Renal pelvis (tissue), 4 donors: Measurements from ENCODE around the gene SPCS3. TPM values are rescaled to one million over a fixed set of nuclear protein-coding genes. Genes with fewer than 3 reads are reported as not detected.
"Not testable (repeated sequence)": the region's sequence is repeated elsewhere in the genome, so short reads cannot be mapped to it uniquely, and the experiment has no call there.

Experiments
- DNase-seq: peaks from one replicate; pipeline ENCODE4 v3.0.0-alpha.2; 2013
- polyA plus RNA-seq, 3 donors: library from polyadenylated mRNA; unstranded; fragments of 120-200 nt; gene quantifications; one replicate each; pipeline ENCODE4 v1.2.1, GENCODE V29; 2013; ENCODE audit not compliant: insufficient read length in 3 of 3

The SPCS3 gene
- polyA plus RNA-seq, 3 donors = 70.6 to 98.1 (median 90.0) TPM

DNA sequence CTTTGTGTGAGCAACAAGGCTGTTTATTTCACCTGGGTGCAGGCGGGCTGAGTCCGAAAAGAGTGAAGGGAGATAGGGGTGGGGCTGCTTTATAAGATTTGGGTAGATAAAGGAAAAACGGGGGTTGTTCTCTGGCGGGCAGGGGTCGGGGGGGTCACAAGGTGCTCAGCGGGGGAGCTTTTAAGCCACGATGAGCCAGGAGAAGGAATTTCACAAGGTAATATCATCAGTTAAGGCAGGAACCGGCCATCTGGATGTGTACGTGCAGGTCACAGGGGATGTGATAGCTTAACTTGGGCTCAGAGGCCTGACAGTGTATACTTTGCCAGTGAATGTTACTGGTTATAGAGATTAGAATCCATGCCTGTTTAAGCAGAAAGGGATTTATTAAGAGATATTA lies 19.7 kb upstream of the SPCS3 start:
- DNase-seq = no peak

DNA sequence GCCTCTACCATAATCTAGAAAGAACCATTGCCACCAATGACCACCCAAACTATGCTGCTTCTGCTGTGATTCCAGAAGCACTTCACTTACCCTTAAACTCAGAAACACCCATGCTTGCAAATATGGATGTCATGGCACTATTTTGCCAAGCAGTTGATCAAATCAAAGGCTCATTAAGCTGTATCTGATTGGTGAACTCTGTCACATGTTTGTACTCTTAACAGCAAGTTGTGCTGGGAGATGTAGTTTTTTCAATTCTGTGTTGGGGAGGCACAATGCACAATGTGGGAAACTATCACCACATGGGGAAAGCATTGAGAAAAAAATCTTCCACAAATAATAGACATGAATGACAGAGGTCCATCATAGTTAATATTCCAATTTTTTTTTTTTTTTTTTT lies 19.2 kb upstream of the SPCS3 start:
- DNase-seq = no peak

- no peak for DNase-seq
Observed at GRCh38 chr4:176302283-176303275, 17.2 kb upstream of the SPCS3 start.

DNA sequence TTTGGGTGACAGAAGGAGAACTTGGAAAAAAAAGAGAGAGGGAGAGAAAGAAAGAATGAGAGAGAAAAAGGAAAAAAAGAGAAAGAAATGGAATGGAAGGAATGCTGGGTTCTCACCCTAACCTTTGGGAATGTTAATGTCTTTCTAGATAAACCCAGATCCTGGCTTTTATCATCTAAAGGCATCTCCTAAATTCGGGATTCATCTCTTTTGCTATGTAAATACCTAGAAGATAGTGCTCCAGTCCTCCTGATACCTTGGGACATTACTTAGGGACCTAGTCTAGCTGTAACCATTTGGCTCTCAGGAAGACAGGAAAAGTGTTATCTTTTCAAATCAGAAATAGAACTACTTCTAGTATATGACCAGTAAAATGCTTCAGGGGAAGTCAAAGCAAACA lies 15.8 kb upstream of the SPCS3 start:
- DNase-seq = no peak

- DNase-seq = no peak
Observed at GRCh38 chr4:176306837-176307665, 12.7 kb upstream of the SPCS3 start.

GRCh38 chr4:176307666-176307930 lies 12.2 kb upstream of the SPCS3 start:
- no peak for DNase-seq

DNA sequence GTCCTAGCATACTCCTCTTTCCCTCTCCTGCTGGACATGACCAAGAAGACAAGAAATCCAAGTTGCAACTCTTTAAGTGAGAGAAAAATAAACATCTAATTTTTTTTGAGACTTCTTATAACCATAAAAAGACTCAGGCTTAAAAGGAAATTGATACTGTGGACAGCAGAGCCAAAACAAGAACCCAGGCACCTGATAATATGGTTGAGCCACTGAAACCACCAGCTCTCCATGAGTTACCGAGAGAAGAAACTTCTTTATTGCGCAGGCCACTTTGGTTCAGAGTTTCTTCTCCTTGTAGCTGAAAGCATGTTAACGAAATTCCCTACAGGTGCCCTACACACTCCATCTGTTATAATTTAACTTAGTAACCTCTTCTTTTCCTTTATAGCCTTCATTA lies 11.3 kb upstream of the SPCS3 start:
- DNase-seq = no peak

DNA sequence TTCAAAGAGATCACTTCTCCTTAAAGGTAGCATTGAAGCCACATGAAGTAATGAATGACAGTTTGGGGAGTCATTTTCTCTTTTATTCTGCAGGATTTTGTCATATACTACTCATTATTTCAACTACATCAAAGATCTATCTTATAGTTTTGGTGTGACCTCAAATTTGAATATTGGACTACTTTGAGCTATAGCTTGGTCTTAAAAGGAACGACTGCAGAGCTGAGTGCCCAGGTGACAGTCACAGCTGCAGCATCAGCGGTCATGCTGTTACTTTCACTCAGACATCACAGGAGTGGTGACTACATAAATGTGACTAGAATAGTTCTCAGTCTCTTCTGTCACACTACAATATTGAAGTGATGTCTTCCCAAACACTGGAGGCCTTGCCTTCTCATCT lies 10.7 kb upstream of the SPCS3 start:
- no peak for DNase-seq

DNA sequence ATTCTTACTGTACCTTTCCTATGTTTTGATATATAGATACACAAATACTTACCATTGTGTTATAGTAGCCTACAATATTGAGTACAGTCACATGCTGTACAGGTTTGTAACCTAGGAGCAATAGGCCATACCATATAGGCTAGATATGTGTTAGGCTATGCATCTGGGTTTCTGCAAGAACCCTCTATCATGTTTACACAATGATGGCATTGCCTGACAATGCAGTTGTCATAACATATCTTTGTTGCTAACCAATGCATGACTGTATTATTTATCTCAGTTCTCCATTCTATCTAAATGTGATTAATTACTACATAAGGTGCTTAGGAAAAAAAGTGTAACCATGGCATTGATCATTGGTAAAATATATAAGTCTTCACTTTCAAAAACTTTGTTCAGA lies 10.0 kb upstream of the SPCS3 start:
- DNase-seq = no peak

DNA sequence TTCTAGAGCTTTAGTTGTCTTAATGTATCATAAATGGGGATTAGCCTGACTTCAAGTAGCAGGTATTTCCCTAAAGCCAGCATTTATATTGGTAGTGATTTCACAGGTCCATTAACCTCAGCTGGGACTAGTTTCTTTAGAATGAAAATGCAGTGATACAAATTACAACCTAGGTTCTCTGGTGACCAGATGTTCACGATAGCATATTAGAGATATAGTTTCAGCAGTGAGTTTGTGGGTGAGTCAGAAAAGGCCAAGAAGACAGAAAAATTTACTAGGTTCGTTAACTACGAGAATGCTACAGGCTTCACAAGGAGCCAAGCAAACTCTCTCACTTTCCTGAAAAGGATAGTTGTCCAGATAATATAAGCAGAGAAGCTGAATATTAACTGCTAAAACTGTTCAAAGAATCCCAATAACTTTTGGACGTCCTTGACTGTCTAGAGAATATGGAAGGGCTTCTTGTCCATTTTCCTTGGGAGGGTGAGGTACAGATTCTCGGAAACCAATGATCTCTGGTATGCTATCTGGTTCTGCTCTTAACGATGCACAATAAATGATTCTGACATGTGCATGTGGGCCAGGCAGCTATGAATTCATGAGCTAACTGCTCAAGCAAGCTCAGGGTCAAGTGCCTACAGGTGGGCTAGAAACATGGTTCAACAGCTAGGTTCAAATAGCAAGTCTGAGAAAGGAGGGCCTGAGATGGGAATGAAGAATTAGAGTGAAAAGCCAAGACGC lies 6.0 kb upstream of the SPCS3 start:
- DNase-seq = no peak

GRCh38 chr4:176319151-176319703 lies 539 bp upstream of the SPCS3 start:
- DNase-seq = no peak

- peak; percentile 75 for DNase-seq
Observed at GRCh38 chr4:176320340-176320975, 692 bp downstream of the SPCS3 start.

GRCh38 chr4:176320976-176321361 lies 1.2 kb downstream of the SPCS3 start:
- no peak for DNase-seq

DNA sequence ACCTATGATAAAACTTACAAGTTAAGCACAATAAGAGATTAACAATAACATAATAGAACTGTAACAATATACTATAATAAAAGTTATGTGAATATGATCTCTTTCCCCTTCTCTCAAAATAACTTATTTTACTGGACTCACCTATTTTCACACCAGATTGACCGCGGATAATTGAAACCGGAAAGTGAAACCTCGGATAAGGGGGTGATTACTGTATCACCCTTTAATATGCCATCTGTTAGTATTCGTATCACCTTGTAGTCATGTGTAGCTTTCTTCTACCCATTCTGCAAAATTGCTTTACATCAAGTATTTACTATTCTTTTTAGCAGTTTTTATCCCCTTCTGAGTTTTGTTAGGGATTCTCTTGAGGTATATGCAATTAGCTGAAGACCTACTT lies 1.8 kb downstream of the SPCS3 start:
- no peak for DNase-seq

- no peak for DNase-seq
Observed at GRCh38 chr4:176323511-176324160, 3.9 kb downstream of the SPCS3 start.

DNA sequence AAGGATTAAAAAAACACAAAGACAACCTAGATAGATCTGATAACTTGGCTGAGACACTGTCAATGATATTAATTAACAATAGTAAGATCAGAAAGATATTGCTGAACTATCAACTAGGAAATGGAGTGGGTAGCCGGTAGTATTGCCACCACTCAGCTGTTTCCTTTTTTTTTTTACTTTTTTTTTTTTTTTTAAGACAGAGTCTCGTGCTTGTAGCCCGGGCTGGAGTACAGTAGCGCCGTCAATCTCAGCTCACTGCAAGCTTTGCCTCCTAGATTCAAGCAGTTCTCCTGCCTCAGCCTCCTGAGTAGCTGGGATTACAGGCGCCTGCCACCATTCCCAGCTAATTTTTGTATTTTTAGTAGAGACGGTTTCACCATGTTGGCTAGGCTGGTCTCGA lies 5.1 kb downstream of the SPCS3 start:
- not testable (repeated sequence) for DNase-seq

GRCh38 chr4:176333076-176333475 lies 13.3 kb downstream of the SPCS3 start:
- no peak for DNase-seq

DNA sequence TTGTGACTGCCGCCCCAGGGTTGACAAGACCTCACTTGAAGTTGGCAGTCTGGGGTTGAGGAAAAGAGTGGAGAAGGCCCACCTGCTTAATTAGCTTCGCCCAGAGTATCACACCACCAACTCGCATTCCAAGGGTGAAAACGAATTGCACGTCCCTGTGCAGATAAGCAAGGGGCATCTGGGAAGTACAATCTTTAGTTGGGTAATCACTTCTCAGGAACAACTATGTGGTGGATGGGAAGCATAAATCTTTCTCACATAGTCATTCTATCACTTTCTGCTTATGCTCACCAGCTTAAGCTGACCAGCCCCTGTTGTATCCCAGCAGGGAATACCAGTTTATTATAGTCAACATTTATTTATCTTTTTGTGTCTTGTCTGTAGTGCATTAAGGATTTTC lies 14.3 kb downstream of the SPCS3 start:
- DNase-seq = no peak

GRCh38 chr4:176335421-176335820 lies 15.7 kb downstream of the SPCS3 start:
- no peak for DNase-seq

DNA sequence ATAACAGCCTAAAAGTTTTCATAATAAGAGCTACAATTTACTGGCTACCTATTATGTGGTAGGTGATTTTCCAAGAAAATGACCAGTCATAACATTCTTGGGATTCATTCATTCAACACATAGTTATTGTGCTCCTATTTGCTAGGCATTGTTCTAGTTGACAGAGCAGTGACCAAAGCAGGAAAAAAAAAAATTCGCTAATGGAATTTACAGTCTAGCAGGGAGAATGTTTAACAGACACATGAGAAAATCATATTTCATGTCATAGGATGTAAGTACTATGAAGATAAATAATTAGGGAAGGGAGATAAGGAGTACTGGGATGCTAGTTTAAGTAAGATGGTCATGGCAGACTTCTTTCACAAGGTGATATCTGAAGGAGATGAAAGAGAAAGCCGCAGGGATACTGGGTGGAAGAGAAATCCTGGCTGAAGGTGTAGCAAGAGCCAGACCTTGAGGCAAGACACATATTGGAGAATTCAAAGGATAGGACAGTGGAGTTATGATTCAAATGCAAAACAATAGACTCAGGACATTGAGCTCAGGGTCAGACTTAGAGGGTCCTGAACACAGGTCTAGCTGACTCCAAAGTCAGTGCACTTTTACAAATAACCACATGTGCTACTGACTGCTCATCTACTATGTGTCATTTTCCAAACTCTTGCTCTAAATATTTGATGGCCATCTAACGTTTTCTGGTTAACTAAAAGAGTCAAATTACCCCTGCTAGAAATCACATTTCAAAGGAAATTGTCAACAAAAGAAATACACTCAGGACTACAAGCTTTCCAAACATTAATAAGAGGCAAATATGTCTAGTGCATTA lies 20.4 kb downstream of the SPCS3 start:
- DNase-seq = no peak
